HCT116 (cell line): Measurements from ENCODE around the gene THBS1. TPM values are rescaled to one million over a fixed set of nuclear protein-coding genes. Genes with fewer than 3 reads are reported as not detected.

Experiments used
- ATAC-seq: fragments of 200-7000 bp; cut with Tn5 transposase; 2 replicates; pipeline ENCODE4 v1.9.1; 2020; ENCODE audit warnings: mild to moderate bottlenecking, moderate library complexity
- BruUV-seq: library from RNA; stranded (reverse); fragments of 400-500 nt; replicated peaks from 2 replicates; lab custom pipeline; 2021; lab: Mats Ljungman, UMichigan
- CTCF ChIA-PET: fragments of 300-600 bp; sonication (Branson Sonifier 250); formaldehyde crosslinking; loops from one replicate; lab custom pipeline; 2021; ENCODE audit warnings: antibody characterized with exemption; lab: Charles Lee
- POLR2A ChIA-PET: fragments of 300-600, 350-600 bp; sonication (Branson Sonifier 250); formaldehyde crosslinking; loops from one replicate; lab custom pipeline; 2021; ENCODE audit warnings: antibody characterized with exemption; lab: Charles Lee
- RAD21 ChIA-PET, 2 experiments: fragments of 300-600 bp; sonication (Branson Sonifier 250); formaldehyde crosslinking; loops; one replicate each; lab custom pipeline; 2023; ENCODE audit warnings: low total read pairs in 2 of 2; ENCODE audit not compliant: uncharacterized antibody in 2 of 2, unreplicated experiment in 2 of 2, low non-redundant PET in 1 of 2; lab: Charles Lee
- DNase-seq: peaks from one replicate; pipeline ENCODE4 v3.0.0-alpha.2; 2010; ENCODE audit warnings: low read depth, low spot score
- H2AFZ ChIP-seq: fragments of 200-600 bp; shearing (Covaris generic), sonication (generic); 2 replicates; pipeline ENCODE4 v1.6.1; 2017; ENCODE audit warnings: low read depth, mixed run types, mixed read lengths, antibody characterized with exemption, low read length; ENCODE audit not compliant: poor library complexity, severe bottlenecking
- H3K27ac ChIP-seq: 2 replicates; pipeline ENCODE4 v1.5.1; 2012; ENCODE audit warnings: low read depth, low read length
- H3K27me3 ChIP-seq: fragments of 200-600 bp; sonication (generic); 2 replicates; pipeline ENCODE4 v1.6.1; 2016; ENCODE audit warnings: mixed run types, low read length, mixed read lengths; ENCODE audit not compliant: insufficient read depth
- H3K36me3 ChIP-seq, 2 experiments: fragments of 200-500 bp in 1 of 2; fragments of 200-600 bp in 1 of 2; sonication (Bioruptor generic) in 1 of 2; sonication (generic) in 1 of 2; 2 replicates each; pipeline versions ENCODE4 v1.5.1 to v1.6.1; 2014 to 2016; ENCODE audit warnings: low read length in 2 of 2, inconsistent platforms in 1 of 2, mixed read lengths in 1 of 2, mixed run types in 1 of 2; ENCODE audit not compliant: insufficient read depth in 2 of 2, control insufficient read depth in 1 of 2
- H3K4me1 ChIP-seq, 2 experiments: fragments of 200-600 bp in 1 of 2; sonication (generic) in 1 of 2; 2 replicates each; pipeline versions ENCODE4 v1.5.1 to v1.6.1; 2012 to 2017; ENCODE audit warnings: low read length in 2 of 2, inconsistent platforms in 1 of 2, mild to moderate bottlenecking in 1 of 2, mixed read lengths in 1 of 2, mixed run types in 1 of 2, moderate library complexity in 1 of 2; ENCODE audit not compliant: insufficient read depth in 2 of 2, control insufficient read depth in 1 of 2
- H3K4me2 ChIP-seq: fragments of 200-600 bp; sonication (generic); 2 replicates; pipeline ENCODE4 v1.6.1; 2017; ENCODE audit warnings: mixed run types, low read length, mixed read lengths
- H3K4me3 ChIP-seq, 2 experiments: fragments of 200-600 bp in 1 of 2; sonication (generic) in 1 of 2; replicated peaks in 1 of 2; 2 replicates each; pipeline ENCODE4 v1.5.1; 2011 to 2016; ENCODE audit warnings: low read length in 2 of 2, control low read depth in 1 of 2, low read depth in 1 of 2, mild to moderate bottlenecking in 1 of 2, mixed read lengths in 1 of 2, mixed run types in 1 of 2
- H3K79me2 ChIP-seq: fragments of 200-600 bp; sonication (generic); 2 replicates; pipeline ENCODE4 v1.6.1; 2017; ENCODE audit warnings: mild to moderate bottlenecking, mixed run types, low read length, moderate library complexity, mixed read lengths; ENCODE audit not compliant: insufficient read depth
- H3K9ac ChIP-seq: fragments of 200-600 bp; sonication (generic); 2 replicates; pipeline ENCODE4 v1.6.1; 2016; ENCODE audit warnings: low read length, mixed read lengths
- H3K9me2 ChIP-seq: fragments of 200-600 bp; sonication (generic), shearing (Covaris generic); 2 replicates; pipeline ENCODE4 v1.6.1; 2017; ENCODE audit warnings: mixed run types, mild to moderate bottlenecking, moderate library complexity; ENCODE audit not compliant: insufficient read depth
- H3K9me3 ChIP-seq, 2 experiments: fragments of 200-500 bp in 1 of 2; fragments of 200-600 bp in 1 of 2; sonication (Bioruptor generic) in 1 of 2; sonication (generic) in 1 of 2; 2 replicates each; pipeline ENCODE4 v1.6.1; 2014 to 2017; ENCODE audit warnings: low read length in 2 of 2, mixed read lengths in 2 of 2, inconsistent platforms in 1 of 2, low read depth in 1 of 2, mild to moderate bottlenecking in 1 of 2, mixed run types in 1 of 2, moderate library complexity in 1 of 2; ENCODE audit not compliant: control insufficient read depth in 1 of 2, insufficient read depth in 1 of 2
- H4K20me1 ChIP-seq: fragments of 200-600 bp; sonication (generic), shearing (Covaris generic); 2 replicates; pipeline ENCODE4 v1.6.1; 2017; ENCODE audit warnings: mixed run types, mild to moderate bottlenecking, moderate library complexity; ENCODE audit not compliant: insufficient read depth
- CBX3 ChIP-seq: IDR thresholded peaks from 2 replicates; pipeline ENCODE4 v1.6.1; 2012; ENCODE audit warnings: low read depth
- CEBPB ChIP-seq: IDR thresholded peaks from 2 replicates; pipeline ENCODE4 v1.6.1; 2012; ENCODE audit warnings: low read depth
- EGR1 ChIP-seq: IDR thresholded peaks from 2 replicates; pipeline ENCODE4 v1.6.1; 2012; ENCODE audit warnings: low read depth
- ELF1 ChIP-seq: IDR thresholded peaks from 2 replicates; pipeline ENCODE4 v1.6.1; 2012; ENCODE audit warnings: low read depth, borderline replicate concordance
- EZH2 ChIP-seq: fragments of 200-600 bp; sonication (generic); IDR thresholded peaks from 2 replicates; pipeline ENCODE4 v1.6.1; 2017; ENCODE audit warnings: antibody characterized with exemption, mixed run types
- EZH2phosphoT487 ChIP-seq: fragments of 200-600 bp; IDR thresholded peaks from 2 replicates; pipeline ENCODE4 v1.6.1; 2018; ENCODE audit warnings: antibody characterized with exemption, borderline replicate concordance
- FOSL1 ChIP-seq: IDR thresholded peaks from 2 replicates; pipeline ENCODE4 v1.6.1; 2012; ENCODE audit warnings: low read depth
- JUND ChIP-seq: IDR thresholded peaks from 2 replicates; pipeline ENCODE4 v1.6.1; 2012
- POLR2A ChIP-seq: IDR thresholded peaks from 2 replicates; pipeline ENCODE4 v1.7.0; 2011; ENCODE audit warnings: borderline replicate concordance; ENCODE audit not compliant: insufficient read depth, insufficient read length; ENCODE audit errors: extremely low read depth
- POLR2AphosphoS5 ChIP-seq: IDR thresholded peaks from 2 replicates; pipeline ENCODE4 v1.6.1; 2011; ENCODE audit warnings: mild to moderate bottlenecking, low read depth, low read length, moderate library complexity
- RAD21 ChIP-seq: IDR thresholded peaks from 2 replicates; pipeline ENCODE4 v1.6.1; 2012; ENCODE audit warnings: low read depth, mild to moderate bottlenecking
- SIN3A ChIP-seq: IDR thresholded peaks from 2 replicates; pipeline ENCODE4 v1.6.1; 2012; ENCODE audit warnings: low read depth
- SP1 ChIP-seq: IDR thresholded peaks from 2 replicates; pipeline ENCODE4 v1.6.1; 2012; ENCODE audit warnings: low read depth
- TCF7L2 ChIP-seq: IDR thresholded peaks from 2 replicates; pipeline ENCODE4 v1.7.0; 2011; ENCODE audit warnings: borderline replicate concordance, inconsistent platforms; ENCODE audit not compliant: insufficient read depth, insufficient read length; ENCODE audit errors: extremely low read depth
- ZFX ChIP-seq: fragments of 450-650 bp; IDR thresholded peaks from 2 replicates; pipeline ENCODE4 v1.6.1; 2017
- ZNF274 ChIP-seq: fragments of 200-500 bp; sonication (Bioruptor generic); IDR thresholded peaks from 2 replicates; pipeline ENCODE4 v1.6.1; 2014; ENCODE audit warnings: mild to moderate bottlenecking, low read depth, low read length, inconsistent platforms
- intact Hi-C: fragments of 100-400 bp; cut with micrococcal nuclease; formaldehyde crosslinking; loops from 2 replicates; pipeline ENCODE4 v1.10.0; 2022
- total RNA-seq: library from RNA; stranded (reverse); gene quantifications from one replicate; pipeline ENCODE4 v1.2.1, GENCODE V29; 2021; ENCODE audit not compliant: unreplicated experiment
- TF ChIP-seq, protein P1 (sequence below): IDR thresholded peaks from 2 replicates; pipeline ENCODE4 v1.6.1; 2012
- TF ChIP-seq, protein P2 (sequence below): IDR thresholded peaks from 2 replicates; pipeline ENCODE4 v1.6.1; 2011; ENCODE audit warnings: mild to moderate bottlenecking, low read length, moderate library complexity; ENCODE audit not compliant: insufficient replicate concordance; ENCODE audit errors: extremely low read depth
- TF ChIP-seq, protein P3 (sequence below): IDR thresholded peaks from 2 replicates; pipeline ENCODE4 v1.6.1; 2012
- TF ChIP-seq, protein P4 (sequence below), 3 experiments: fragments of 200-600 bp in 1 of 3; sonication (generic) in 1 of 3; IDR thresholded peaks in 2 of 3; conservative IDR thresholded peaks in 1 of 3; 2 replicates each; pipeline ENCODE4 v1.5.1; 2012 to 2017; ENCODE audit warnings: low read depth in 2 of 3, low read length in 2 of 3, antibody characterized with exemption in 1 of 3, borderline replicate concordance in 1 of 3, control low read depth in 1 of 3, mild to moderate bottlenecking in 1 of 3, mixed read lengths in 1 of 3, mixed run types in 1 of 3, moderate library complexity in 1 of 3; ENCODE audit not compliant: insufficient read depth in 1 of 3

Gene THBS1
- total RNA-seq, 1 experiment from 2014 or later = 6.3 TPM

DNA sequence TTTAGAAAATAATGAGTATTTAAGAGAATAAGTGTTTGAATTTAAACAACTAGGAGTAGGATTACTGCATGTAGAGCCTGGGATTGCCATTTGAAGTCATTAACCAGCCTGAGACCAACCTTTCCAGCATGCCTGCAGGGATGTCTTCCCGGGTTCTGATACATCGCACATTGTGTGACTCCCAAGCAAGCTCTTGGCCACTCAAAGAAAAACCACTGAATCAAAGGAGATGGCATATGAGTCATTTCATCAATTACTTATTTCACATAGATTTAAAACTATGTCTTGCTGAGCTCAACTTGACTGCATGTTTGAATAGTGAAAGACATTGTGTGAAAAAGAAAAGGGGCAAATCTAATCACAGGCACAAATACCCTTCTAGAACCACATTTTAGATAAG is 15.0 kb upstream of the THBS1 start:
- TF ChIP-seq, protein P1, sequence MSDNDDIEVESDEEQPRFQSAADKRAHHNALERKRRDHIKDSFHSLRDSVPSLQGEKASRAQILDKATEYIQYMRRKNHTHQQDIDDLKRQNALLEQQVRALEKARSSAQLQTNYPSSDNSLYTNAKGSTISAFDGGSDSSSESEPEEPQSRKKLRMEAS = no peak
- TF ChIP-seq ZFX (no peak), EZH2phosphoT487 (no peak), CEBPB (no peak), ELF1 (no peak), RAD21 (no peak), POLR2A (no peak), EGR1 (no peak), POLR2AphosphoS5 (no peak), FOSL1 (no peak), ZNF274 (no peak), TCF7L2 (no peak), CBX3 (no peak), EZH2 (no peak), SIN3A (no peak), JUND (no peak), SP1 (no peak)
- TF ChIP-seq, protein P2, sequence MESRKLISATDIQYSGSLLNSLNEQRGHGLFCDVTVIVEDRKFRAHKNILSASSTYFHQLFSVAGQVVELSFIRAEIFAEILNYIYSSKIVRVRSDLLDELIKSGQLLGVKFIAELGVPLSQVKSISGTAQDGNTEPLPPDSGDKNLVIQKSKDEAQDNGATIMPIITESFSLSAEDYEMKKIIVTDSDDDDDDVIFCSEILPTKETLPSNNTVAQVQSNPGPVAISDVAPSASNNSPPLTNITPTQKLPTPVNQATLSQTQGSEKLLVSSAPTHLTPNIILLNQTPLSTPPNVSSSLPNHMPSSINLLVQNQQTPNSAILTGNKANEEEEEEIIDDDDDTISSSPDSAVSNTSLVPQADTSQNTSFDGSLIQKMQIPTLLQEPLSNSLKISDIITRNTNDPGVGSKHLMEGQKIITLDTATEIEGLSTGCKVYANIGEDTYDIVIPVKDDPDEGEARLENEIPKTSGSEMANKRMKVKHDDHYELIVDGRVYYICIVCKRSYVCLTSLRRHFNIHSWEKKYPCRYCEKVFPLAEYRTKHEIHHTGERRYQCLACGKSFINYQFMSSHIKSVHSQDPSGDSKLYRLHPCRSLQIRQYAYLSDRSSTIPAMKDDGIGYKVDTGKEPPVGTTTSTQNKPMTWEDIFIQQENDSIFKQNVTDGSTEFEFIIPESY = no peak
- TF ChIP-seq, protein P3, sequence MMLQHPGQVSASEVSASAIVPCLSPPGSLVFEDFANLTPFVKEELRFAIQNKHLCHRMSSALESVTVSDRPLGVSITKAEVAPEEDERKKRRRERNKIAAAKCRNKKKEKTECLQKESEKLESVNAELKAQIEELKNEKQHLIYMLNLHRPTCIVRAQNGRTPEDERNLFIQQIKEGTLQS = no peak
- TF ChIP-seq, protein P4, sequence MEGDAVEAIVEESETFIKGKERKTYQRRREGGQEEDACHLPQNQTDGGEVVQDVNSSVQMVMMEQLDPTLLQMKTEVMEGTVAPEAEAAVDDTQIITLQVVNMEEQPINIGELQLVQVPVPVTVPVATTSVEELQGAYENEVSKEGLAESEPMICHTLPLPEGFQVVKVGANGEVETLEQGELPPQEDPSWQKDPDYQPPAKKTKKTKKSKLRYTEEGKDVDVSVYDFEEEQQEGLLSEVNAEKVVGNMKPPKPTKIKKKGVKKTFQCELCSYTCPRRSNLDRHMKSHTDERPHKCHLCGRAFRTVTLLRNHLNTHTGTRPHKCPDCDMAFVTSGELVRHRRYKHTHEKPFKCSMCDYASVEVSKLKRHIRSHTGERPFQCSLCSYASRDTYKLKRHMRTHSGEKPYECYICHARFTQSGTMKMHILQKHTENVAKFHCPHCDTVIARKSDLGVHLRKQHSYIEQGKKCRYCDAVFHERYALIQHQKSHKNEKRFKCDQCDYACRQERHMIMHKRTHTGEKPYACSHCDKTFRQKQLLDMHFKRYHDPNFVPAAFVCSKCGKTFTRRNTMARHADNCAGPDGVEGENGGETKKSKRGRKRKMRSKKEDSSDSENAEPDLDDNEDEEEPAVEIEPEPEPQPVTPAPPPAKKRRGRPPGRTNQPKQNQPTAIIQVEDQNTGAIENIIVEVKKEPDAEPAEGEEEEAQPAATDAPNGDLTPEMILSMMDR (IDR thresholded peaks at IDR 0.05 in 2 of 3, conservative IDR thresholded peaks at IDR 0.05 in 1 of 3; ENCODE audit: borderline replicate concordance in 1 of 3, insufficient read depth in 1 of 3, low read depth in 2 of 3, low read length in 2 of 3) = no peak
- Histone ChIP-seq H4K20me1 (no peaks in the 10 kb centered on the region), H3K79me2 (no peaks in the 10 kb centered on the region), H3K36me3 (no peaks in the 10 kb centered on the region), H3K4me1 (no peaks in the 10 kb centered on the region), H3K9ac (no peak overlapping the region), H3K27me3 (no peaks in the 10 kb centered on the region), H3K4me2 (no peak overlapping the region), H3K9me2 (no peaks in the 10 kb centered on the region), H3K4me3 (no peak overlapping the region), H3K27ac (no peak overlapping the region), H2AFZ (no peak overlapping the region), H3K9me3 (no peaks in the 10 kb centered on the region)
- ChIA-PET RAD21 (no interaction called here), CTCF (no interaction called here), POLR2A (no interaction called here)
- intact Hi-C loops = no loop called here
- DNase-seq = no peak
- no TSS peak for BruUV-seq
- ATAC-seq = no peak
